ENCODE measurements around the gene WWOX. TPM values are rescaled to one million over a fixed set of nuclear protein-coding genes. Genes with fewer than 3 reads are reported as not detected.

The WWOX gene
- total and polyA plus RNA-seq, 2 of the 4 experiments (the other 2 are of a cell fraction) = 2.7 to 5.4 TPM

DNA sequence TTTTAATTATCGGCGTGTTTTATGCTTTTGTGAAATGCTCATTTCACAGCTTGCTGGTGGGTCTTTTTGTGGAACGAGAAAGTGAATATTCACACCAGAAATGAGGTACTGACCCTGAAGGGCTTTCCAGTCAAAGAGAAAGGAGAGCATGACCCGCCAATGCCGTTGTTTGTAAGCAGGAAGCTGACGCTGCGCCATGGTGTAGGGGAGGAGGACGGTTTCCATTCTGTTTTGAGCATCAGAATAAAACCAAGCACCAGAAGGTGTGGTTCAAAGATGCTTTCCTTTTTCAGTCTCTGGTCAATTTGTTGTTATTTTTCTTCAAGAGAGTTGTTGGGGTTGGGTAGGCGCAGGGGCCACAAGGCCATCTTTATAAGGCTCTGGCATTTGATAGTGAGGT lies 669.3 kb downstream of the WWOX start:
- H2AK9ac ChIP-seq (replicated peaks; ENCODE audit: low read depth, low read length, poor library complexity) = no peak overlapping the region
- H3K27ac ChIP-seq (ENCODE audit: insufficient read depth, low read length) = no peak overlapping the region
- no peak overlapping the region for H2BK20ac ChIP-seq (ENCODE audit: low read depth, low read length)
- H3K9me3 ChIP-seq (ENCODE audit: control insufficient read depth, insufficient read depth, low read length) = peaks cover 32% of the 10 kb centered on the region
- CTCF ChIA-PET = no interaction called here
- ATAC-seq (ENCODE audit: low read depth) (no peak), DNase-seq (no peak)
- no peaks in the 10 kb centered on the region for H4K20me1 ChIP-seq (ENCODE audit: insufficient read depth, low read length)
- no peak overlapping the region for H2AK5ac ChIP-seq (ENCODE audit: low read depth, low read length)
- no peaks in the 10 kb centered on the region for H3K27me3 ChIP-seq (ENCODE audit: control insufficient read depth, insufficient read depth, low read length)
- no peak overlapping the region for H3K4me3 ChIP-seq (ENCODE audit: insufficient read depth, low read depth, low read length)
- in situ Hi-C loops (cut with MboI; ENCODE audit: low sequenced_read_pairs) (no loop called here), dilution Hi-C loops (cut with HindIII; ENCODE audit: low sequenced_read_pairs, unreplicated experiment) (no loop called here), intact Hi-C loops (cut with micrococcal nuclease) (no loop called here)
- no peak overlapping the region for H2AFZ ChIP-seq (replicated peaks; ENCODE audit: low read length, poor library complexity)
- H4K5ac ChIP-seq (ENCODE audit: low read depth, low read length) = no peak overlapping the region
- H3K14ac ChIP-seq (replicated peaks; ENCODE audit: low read depth, low read length) = no peak overlapping the region
- WGBS, 2 experiments (ENCODE audit: extremely low coverage in 2 of 2, insufficient read length in 1 of 2) = 100% methylated on average over 2 of the region's 9 CpGs; no CpG with 5 or more reads in 1 of the 2 experiments
- H2BK15ac ChIP-seq (ENCODE audit: low read depth, low read length) = no peak overlapping the region
- no peaks in the 10 kb centered on the region for H3K79me1 ChIP-seq (ENCODE audit: low read depth in 1 of 2, low read length in 2 of 2)
- H3K9me1 ChIP-seq (ENCODE audit: insufficient read depth, low read length) = no peaks in the 10 kb centered on the region
- H3K4ac ChIP-seq (ENCODE audit: low read depth, low read length) = no peak overlapping the region
- H3K9ac ChIP-seq (ENCODE audit: low read depth, low read length) = no peak overlapping the region
- no TSS peak for BruUV-seq (replicated peaks)
- H3K23ac ChIP-seq (ENCODE audit: low read depth, low read length) = no peak overlapping the region
- H4K8ac ChIP-seq (ENCODE audit: low read depth in 2 of 2, low read length in 2 of 2) = no peak overlapping the region
- H3K18ac ChIP-seq (ENCODE audit: low read depth, low read length) = no peak overlapping the region
- POLR2A ChIA-PET (ENCODE audit: unreplicated experiment) = interaction anchor here (0.6 kb wide), 1 partner anchor 24 kb away, joined by 3 read pairs; no protein-coding TSS in a partner anchor
- no peaks in the 10 kb centered on the region for H3K4me1 ChIP-seq (ENCODE audit: control insufficient read depth, insufficient read depth, low read length)
- no peak overlapping the region for H3K56ac ChIP-seq (ENCODE audit: extremely low read depth, insufficient read depth, low read length)
- H3K4me2 ChIP-seq (ENCODE audit: low read depth, low read length) = no peak overlapping the region
- TF ChIP-seq, protein P1, sequence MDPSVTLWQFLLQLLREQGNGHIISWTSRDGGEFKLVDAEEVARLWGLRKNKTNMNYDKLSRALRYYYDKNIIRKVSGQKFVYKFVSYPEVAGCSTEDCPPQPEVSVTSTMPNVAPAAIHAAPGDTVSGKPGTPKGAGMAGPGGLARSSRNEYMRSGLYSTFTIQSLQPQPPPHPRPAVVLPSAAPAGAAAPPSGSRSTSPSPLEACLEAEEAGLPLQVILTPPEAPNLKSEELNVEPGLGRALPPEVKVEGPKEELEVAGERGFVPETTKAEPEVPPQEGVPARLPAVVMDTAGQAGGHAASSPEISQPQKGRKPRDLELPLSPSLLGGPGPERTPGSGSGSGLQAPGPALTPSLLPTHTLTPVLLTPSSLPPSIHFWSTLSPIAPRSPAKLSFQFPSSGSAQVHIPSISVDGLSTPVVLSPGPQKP (IDR thresholded peaks at IDR 0.05; ENCODE audit: borderline replicate concordance, low read depth, low read length) = no peak
- no peak overlapping the region for H4K91ac ChIP-seq (ENCODE audit: insufficient read depth, low read depth, low read length)
- H2BK5ac ChIP-seq (ENCODE audit: low read depth, low read length, poor library complexity, severe bottlenecking) = no peak overlapping the region
- no peak overlapping the region for H2BK120ac ChIP-seq (ENCODE audit: low read depth, low read length)
- no peaks in the 10 kb centered on the region for H3K36me3 ChIP-seq (ENCODE audit: control insufficient read depth, insufficient read depth, low read length)
